Measurements from ENCODE around the gene UHRF1. TPM values are rescaled to one million over a fixed set of nuclear protein-coding genes. Genes with fewer than 3 reads are reported as not detected.
"Not testable (repeated sequence)": the region's sequence is repeated elsewhere in the genome, so short reads cannot be mapped to it uniquely, and the experiment has no call there.

Gene UHRF1
- polyA plus RNA-seq, 1 of the 3 experiments (the other 2 are of a cell fraction), result 43.4 TPM

DNA sequence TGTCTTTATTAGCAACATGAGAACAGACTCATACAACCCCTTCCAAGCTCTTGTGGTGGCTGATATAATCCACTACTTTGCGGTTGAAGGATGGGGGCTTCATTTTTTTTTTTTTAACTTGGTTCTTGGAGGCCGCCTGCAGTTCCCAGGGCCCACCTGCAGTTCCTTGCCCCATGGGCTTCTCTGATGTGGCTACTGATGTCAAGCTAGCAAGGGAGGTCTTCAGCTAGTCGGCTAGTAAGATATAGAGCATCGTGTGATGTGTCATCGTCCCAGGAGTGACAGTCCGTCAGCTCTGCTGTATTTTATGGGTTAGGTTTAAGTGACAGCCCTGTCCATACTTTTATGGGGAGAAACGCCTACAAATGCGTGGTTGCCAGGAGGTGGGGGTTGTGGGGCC is 26.1 kb downstream of the UHRF1 start:
- TF ChIP-seq FOSL2 (IDR thresholded peaks at IDR 0.05; ENCODE audit: borderline replicate concordance, low read depth), result no peak
- TF ChIP-seq JUND (IDR thresholded peaks at IDR 0.05), result no peak
- no peak for TF ChIP-seq RXRA (IDR thresholded peaks at IDR 0.05; ENCODE audit: borderline replicate concordance, low read depth)
- TF ChIP-seq, protein P1, sequence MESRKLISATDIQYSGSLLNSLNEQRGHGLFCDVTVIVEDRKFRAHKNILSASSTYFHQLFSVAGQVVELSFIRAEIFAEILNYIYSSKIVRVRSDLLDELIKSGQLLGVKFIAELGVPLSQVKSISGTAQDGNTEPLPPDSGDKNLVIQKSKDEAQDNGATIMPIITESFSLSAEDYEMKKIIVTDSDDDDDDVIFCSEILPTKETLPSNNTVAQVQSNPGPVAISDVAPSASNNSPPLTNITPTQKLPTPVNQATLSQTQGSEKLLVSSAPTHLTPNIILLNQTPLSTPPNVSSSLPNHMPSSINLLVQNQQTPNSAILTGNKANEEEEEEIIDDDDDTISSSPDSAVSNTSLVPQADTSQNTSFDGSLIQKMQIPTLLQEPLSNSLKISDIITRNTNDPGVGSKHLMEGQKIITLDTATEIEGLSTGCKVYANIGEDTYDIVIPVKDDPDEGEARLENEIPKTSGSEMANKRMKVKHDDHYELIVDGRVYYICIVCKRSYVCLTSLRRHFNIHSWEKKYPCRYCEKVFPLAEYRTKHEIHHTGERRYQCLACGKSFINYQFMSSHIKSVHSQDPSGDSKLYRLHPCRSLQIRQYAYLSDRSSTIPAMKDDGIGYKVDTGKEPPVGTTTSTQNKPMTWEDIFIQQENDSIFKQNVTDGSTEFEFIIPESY (IDR thresholded peaks at IDR 0.05; ENCODE audit: borderline replicate concordance, low read depth), result no peak
- TF ChIP-seq CTCF (IDR thresholded peaks at IDR 0.05), result no peak
- no peak for TF ChIP-seq CHD2 (IDR thresholded peaks at IDR 0.05; ENCODE audit: low read length, partially characterized antibody)
- no peak for TF ChIP-seq TCF12 (IDR thresholded peaks at IDR 0.05)
- no peak for TF ChIP-seq MAX (IDR thresholded peaks at IDR 0.05; ENCODE audit: low read depth)
- peaks cover 87% of the 10 kb centered on the region for H3K79me2 ChIP-seq (ENCODE audit: insufficient read depth)
- DNase-seq, result no peak
- H3K36me3 ChIP-seq (replicated peaks in 1 of 2; ENCODE audit: control insufficient read depth in 1 of 2, insufficient read depth in 2 of 2, low read length in 1 of 2), result peaks cover 18 to 24% of the 10 kb centered on the region in 2 experiments
- no peak overlapping the region for H3K4me3 ChIP-seq (ENCODE audit: low read depth in 2 of 2, low read length in 1 of 2)
- H3K9ac ChIP-seq, result no peak overlapping the region
- peaks cover 9% of the 10 kb centered on the region for H3F3A ChIP-seq (replicated peaks; ENCODE audit: insufficient read depth)
- no peak overlapping the region for H3K27ac ChIP-seq (ENCODE audit: low read depth in 2 of 2, low read length in 1 of 2)
- H2AFZ ChIP-seq (ENCODE audit: low read depth), result no peak overlapping the region
- WGBS (ENCODE audit: low lambda C conversion rate), result 98% methylated on average over 8 of the region's 8 CpGs
- no peaks in the 10 kb centered on the region for H3K9me3 ChIP-seq
- no peaks in the 10 kb centered on the region for H3K4me1 ChIP-seq (ENCODE audit: control insufficient read depth in 1 of 2, insufficient read depth in 2 of 2, low read depth in 1 of 2, low read length in 1 of 2)
- no peaks in the 10 kb centered on the region for H3K9me2 ChIP-seq
- H4K20me1 ChIP-seq (ENCODE audit: insufficient read depth), result peaks cover 21% of the 10 kb centered on the region
- no peaks in the 10 kb centered on the region for H3K27me3 ChIP-seq (ENCODE audit: insufficient read depth)
- H3K4me2 ChIP-seq, result no peak overlapping the region
- ChIA-PET CTCF (no interaction called here), POLR2A (no interaction called here)

DNA sequence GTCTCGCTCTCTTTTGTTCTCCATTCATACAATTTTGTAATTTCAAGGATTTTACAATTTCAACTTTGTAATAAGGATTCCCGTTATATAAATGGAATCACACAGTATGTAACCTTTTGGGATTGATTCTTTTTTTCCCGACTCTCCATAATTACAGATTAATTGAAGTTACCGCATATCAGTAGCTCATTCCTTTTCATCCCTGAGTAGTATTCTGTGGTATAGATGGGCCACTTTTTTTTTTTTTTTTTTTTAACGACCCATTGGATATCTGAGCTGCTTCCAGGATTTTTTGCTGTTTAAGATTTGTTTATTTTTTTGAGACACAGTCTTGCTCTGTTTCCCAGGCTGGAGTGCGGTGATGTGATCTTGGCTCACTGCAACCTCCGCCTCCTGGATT is 27.8 kb downstream of the UHRF1 start:
- Histone ChIP-seq H3K9me3 (no peaks in the 10 kb centered on the region), H3K27ac (ENCODE audit: low read depth in 2 of 2, low read length in 1 of 2) (no peak overlapping the region), H3K9ac (no peak overlapping the region), H3K4me3 (ENCODE audit: low read depth in 2 of 2, low read length in 1 of 2) (no peak overlapping the region), H3K27me3 (ENCODE audit: insufficient read depth) (no peaks in the 10 kb centered on the region), H3F3A (replicated peaks; ENCODE audit: insufficient read depth) (peaks cover 9% of the 10 kb centered on the region), H3K4me2 (no peak overlapping the region), H3K4me1 (ENCODE audit: control insufficient read depth in 1 of 2, insufficient read depth in 2 of 2, low read depth in 1 of 2, low read length in 1 of 2) (no peaks in the 10 kb centered on the region), H3K9me2 (no peaks in the 10 kb centered on the region), H3K36me3 (replicated peaks in 1 of 2; ENCODE audit: control insufficient read depth in 1 of 2, insufficient read depth in 2 of 2, low read length in 1 of 2) (peaks cover 18% of the 10 kb centered on the region in 2 experiments), H4K20me1 (ENCODE audit: insufficient read depth) (peaks cover 21% of the 10 kb centered on the region), H2AFZ (ENCODE audit: low read depth) (no peak overlapping the region), H3K79me2 (ENCODE audit: insufficient read depth) (peaks cover 81% of the 10 kb centered on the region)
- POLR2A ChIA-PET, result interaction anchor here (1.8 kb wide), 1 partner anchor 11 kb away, joined by 4 read pairs; no protein-coding TSS in a partner anchor
- TF ChIP-seq RXRA (IDR thresholded peaks at IDR 0.05; ENCODE audit: borderline replicate concordance, low read depth), result no peak
- TF ChIP-seq, protein P2, sequence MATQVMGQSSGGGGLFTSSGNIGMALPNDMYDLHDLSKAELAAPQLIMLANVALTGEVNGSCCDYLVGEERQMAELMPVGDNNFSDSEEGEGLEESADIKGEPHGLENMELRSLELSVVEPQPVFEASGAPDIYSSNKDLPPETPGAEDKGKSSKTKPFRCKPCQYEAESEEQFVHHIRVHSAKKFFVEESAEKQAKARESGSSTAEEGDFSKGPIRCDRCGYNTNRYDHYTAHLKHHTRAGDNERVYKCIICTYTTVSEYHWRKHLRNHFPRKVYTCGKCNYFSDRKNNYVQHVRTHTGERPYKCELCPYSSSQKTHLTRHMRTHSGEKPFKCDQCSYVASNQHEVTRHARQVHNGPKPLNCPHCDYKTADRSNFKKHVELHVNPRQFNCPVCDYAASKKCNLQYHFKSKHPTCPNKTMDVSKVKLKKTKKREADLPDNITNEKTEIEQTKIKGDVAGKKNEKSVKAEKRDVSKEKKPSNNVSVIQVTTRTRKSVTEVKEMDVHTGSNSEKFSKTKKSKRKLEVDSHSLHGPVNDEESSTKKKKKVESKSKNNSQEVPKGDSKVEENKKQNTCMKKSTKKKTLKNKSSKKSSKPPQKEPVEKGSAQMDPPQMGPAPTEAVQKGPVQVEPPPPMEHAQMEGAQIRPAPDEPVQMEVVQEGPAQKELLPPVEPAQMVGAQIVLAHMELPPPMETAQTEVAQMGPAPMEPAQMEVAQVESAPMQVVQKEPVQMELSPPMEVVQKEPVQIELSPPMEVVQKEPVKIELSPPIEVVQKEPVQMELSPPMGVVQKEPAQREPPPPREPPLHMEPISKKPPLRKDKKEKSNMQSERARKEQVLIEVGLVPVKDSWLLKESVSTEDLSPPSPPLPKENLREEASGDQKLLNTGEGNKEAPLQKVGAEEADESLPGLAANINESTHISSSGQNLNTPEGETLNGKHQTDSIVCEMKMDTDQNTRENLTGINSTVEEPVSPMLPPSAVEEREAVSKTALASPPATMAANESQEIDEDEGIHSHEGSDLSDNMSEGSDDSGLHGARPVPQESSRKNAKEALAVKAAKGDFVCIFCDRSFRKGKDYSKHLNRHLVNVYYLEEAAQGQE (IDR thresholded peaks at IDR 0.05; ENCODE audit: low read depth, low read length), result no peak
- TF ChIP-seq POLR2AphosphoS5 (IDR thresholded peaks at IDR 0.05; ENCODE audit: low read depth, low read length), result no peak
- no peak for TF ChIP-seq RCOR1 (IDR thresholded peaks at IDR 0.05; ENCODE audit: low read length)
- no peak for TF ChIP-seq FOSL2 (IDR thresholded peaks at IDR 0.05; ENCODE audit: borderline replicate concordance, low read depth)
- no peak for TF ChIP-seq SIN3A (IDR thresholded peaks at IDR 0.05; ENCODE audit: borderline replicate concordance, low read depth, low read length)
- TF ChIP-seq RFX5 (IDR thresholded peaks at IDR 0.05; ENCODE audit: low read length), result no peak
- DNase-seq, result no peak
- WGBS (ENCODE audit: low lambda C conversion rate), result 93% methylated on average over 7 of the region's 7 CpGs
- CTCF ChIA-PET, result interaction anchor here (1.2 kb wide), 1 partner anchor 95 kb away, joined by 3 read pairs; no protein-coding TSS in a partner anchor

GRCh38 chr19:4938461-4938860 is 29.2 kb downstream of the UHRF1 start:
- not testable (repeated sequence) for H3F3A ChIP-seq (replicated peaks; ENCODE audit: insufficient read depth); H3K27ac ChIP-seq (ENCODE audit: low read depth in 2 of 2, low read length in 1 of 2); H2AFZ ChIP-seq (ENCODE audit: low read depth); H3K9me3 ChIP-seq; H3K27me3 ChIP-seq (ENCODE audit: insufficient read depth); H3K4me3 ChIP-seq (ENCODE audit: low read depth in 2 of 2, low read length in 1 of 2); H3K4me1 ChIP-seq (ENCODE audit: control insufficient read depth in 1 of 2, insufficient read depth in 2 of 2, low read depth in 1 of 2, low read length in 1 of 2); H3K9ac ChIP-seq; DNase-seq; H3K9me2 ChIP-seq; H3K4me2 ChIP-seq
- peaks cover 14 to 15% of the 10 kb centered on the region in 2 experiments for H3K36me3 ChIP-seq (replicated peaks in 1 of 2; ENCODE audit: control insufficient read depth in 1 of 2, insufficient read depth in 2 of 2, low read length in 1 of 2)
- CTCF ChIA-PET, result interaction anchor here (1.0 to 1.5 kb wide), 4 partner anchors 20 to 170 kb away, joined by 3 to 5 read pairs (median 4); no protein-coding TSS in a partner anchor
- POLR2A ChIA-PET, result interaction anchor here (0.8 to 1.8 kb wide), 2 partner anchors 10 to 14 kb away, joined by 3 to 4 read pairs; no protein-coding TSS in a partner anchor
- 97% methylated on average over 4 of the region's 4 CpGs for WGBS (ENCODE audit: low lambda C conversion rate)
- peaks cover 74% of the 10 kb centered on the region for H3K79me2 ChIP-seq (ENCODE audit: insufficient read depth)
- peaks cover 21% of the 10 kb centered on the region for H4K20me1 ChIP-seq (ENCODE audit: insufficient read depth)

Data from SK-N-SH (cell line).